ENCODE data around the gene MAGEA12.
"Not testable (repeated sequence)": the region's sequence is repeated elsewhere in the genome, so short reads cannot be mapped to it uniquely, and the experiment has no call there.

The MAGEA12 gene

GRCh38 chrX:152733261-152733975 lies at the start of gene MAGEA12, which contains the start of gene CSAG1:
Gene MAGEA12 (plus strand): TSS chrX:152733757. CDS start chrX:152736162, 2,405 bp downstream.
Gene CSAG1 (minus strand): TSS chrX:152733721. CDS start chrX:152732460, 1,261 bp downstream.
- DNase-seq (ENCODE audit: low spot score), result no peak

GRCh38 chrX:152697952-152698931 lies 35.3 kb upstream of the MAGEA12 start, which contains the start of gene MAGEA3:
Gene MAGEA3 (plus strand): TSS chrX:152698794. CDS start chrX:152700833, 2,039 bp downstream.
- not testable (repeated sequence) for DNase-seq (ENCODE audit: low spot score)

GRCh38 chrX:152700390-152700789 lies 33.2 kb upstream of the MAGEA12 start:
- not testable (repeated sequence) for DNase-seq (ENCODE audit: low spot score)

- DNase-seq (ENCODE audit: low spot score), result not testable (repeated sequence)
Measured at GRCh38 chrX:152706500-152706899, 27.1 kb upstream of the MAGEA12 start.

- not testable (repeated sequence) for DNase-seq (ENCODE audit: low spot score)
Measured at GRCh38 chrX:152709173-152709572, 24.4 kb upstream of the MAGEA12 start, which contains the start of gene CSAG2. Gene CSAG2 (minus strand): TSS chrX:152709273. CDS start chrX:152709112, 161 bp downstream.

- DNase-seq (ENCODE audit: low spot score), result not testable (repeated sequence)
Measured at GRCh38 chrX:152713195-152713594, 20.4 kb upstream of the MAGEA12 start.

- not testable (repeated sequence) for DNase-seq (ENCODE audit: low spot score)
Measured at GRCh38 chrX:152713815-152714787, 19.5 kb upstream of the MAGEA12 start, which contains the start of gene MAGEA2B. Gene MAGEA2B (plus strand): TSS chrX:152714628. CDS start chrX:152717107, 2,479 bp downstream.

GRCh38 chrX:152725409-152725808 lies 8.1 kb upstream of the MAGEA12 start:
- DNase-seq (ENCODE audit: low spot score), result no peak

- DNase-seq (ENCODE audit: low spot score), result not testable (repeated sequence)
Measured at GRCh38 chrX:152734143-152734858, 744 bp downstream of the MAGEA12 start.

- DNase-seq (ENCODE audit: low spot score), result no peak
Measured at GRCh38 chrX:152735101-152735500, 1.5 kb downstream of the MAGEA12 start.

- DNase-seq (ENCODE audit: low spot score), result no peak
Measured at GRCh38 chrX:152735860-152736511, 2.4 kb downstream of the MAGEA12 start.

- not testable (repeated sequence) for DNase-seq (ENCODE audit: low spot score)
Measured at GRCh38 chrX:152736528-152736927, 3.0 kb downstream of the MAGEA12 start.

GRCh38 chrX:152738560-152738959 lies 5.0 kb downstream of the MAGEA12 start:
- DNase-seq (ENCODE audit: low spot score), result no peak

GRCh38 chrX:152753686-152754650 lies 20.4 kb downstream of the MAGEA12 start, which contains the start of gene MAGEA2:
Gene MAGEA2 (minus strand): TSS chrX:152753842. CDS start chrX:152751363, 2,479 bp downstream.
- DNase-seq (ENCODE audit: low spot score), result not testable (repeated sequence)

GRCh38 chrX:152754871-152755270 lies 21.3 kb downstream of the MAGEA12 start:
- DNase-seq (ENCODE audit: low spot score), result not testable (repeated sequence)

- DNase-seq (ENCODE audit: low spot score), result not testable (repeated sequence)
Measured at GRCh38 chrX:152758918-152759317, 25.4 kb downstream of the MAGEA12 start, which contains the start of gene CSAG3. Gene CSAG3 (plus strand): TSS chrX:152759218.

- not testable (repeated sequence) for DNase-seq (ENCODE audit: low spot score)
Measured at GRCh38 chrX:152759544-152759943, 26.0 kb downstream of the MAGEA12 start.

GRCh38 chrX:152761582-152761981 lies 28.0 kb downstream of the MAGEA12 start:
- DNase-seq (ENCODE audit: low spot score), result not testable (repeated sequence)
